Stimulated activated CD4-positive, alpha-beta T cell treated with anti-CD3 and anti-CD28 coated beads, TNF-alpha, amount 100 ng/mL, for 1 hour (primary cell): ENCODE results near the gene ADAM8.
"Not testable (repeated sequence)": the region's sequence is repeated elsewhere in the genome, so short reads cannot be mapped to it uniquely, and the experiment has no call there.

Source experiments
- DNase-seq, 3 donors: peaks; one replicate each; pipeline ENCODE4 v3.0.0-alpha.2; 2020; ENCODE audit warnings: low read depth in 3 of 3, low spot score in 1 of 3

ADAM8 gene

GRCh38 chr10:133276435-133277201, at the start of gene ADAM8:
Gene ADAM8, minus strand, starts transcription at chr10:133276868. Its CDS starts 51 bp downstream, at chr10:133276817.
- peak in 1 of 3 donors; percentile 56 for DNase-seq

DNA sequence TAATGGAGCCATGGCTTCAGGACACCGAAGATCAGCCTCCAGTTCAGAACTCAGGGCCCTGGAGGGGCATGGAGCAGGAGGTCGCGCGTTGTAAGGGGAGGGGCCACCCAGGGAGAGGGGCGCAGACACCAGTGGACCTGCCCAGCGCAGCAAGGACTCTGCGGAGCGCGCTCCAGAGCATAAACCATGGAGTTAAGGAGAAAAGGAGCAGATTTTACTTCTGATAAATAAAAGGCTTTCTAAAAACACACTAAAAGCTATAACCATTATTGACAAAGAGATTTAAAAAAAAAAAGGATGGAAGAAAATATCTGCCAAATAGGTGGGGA, 49.5 kb upstream of the ADAM8 start:
- DNase-seq = no peak

GRCh38 chr10:133325440-133326222, 49.0 kb upstream of the ADAM8 start:
- DNase-seq = no peak

- DNase-seq = no peak
Observed at GRCh38 chr10:133324857-133325260, 48.2 kb upstream of the ADAM8 start.

DNA sequence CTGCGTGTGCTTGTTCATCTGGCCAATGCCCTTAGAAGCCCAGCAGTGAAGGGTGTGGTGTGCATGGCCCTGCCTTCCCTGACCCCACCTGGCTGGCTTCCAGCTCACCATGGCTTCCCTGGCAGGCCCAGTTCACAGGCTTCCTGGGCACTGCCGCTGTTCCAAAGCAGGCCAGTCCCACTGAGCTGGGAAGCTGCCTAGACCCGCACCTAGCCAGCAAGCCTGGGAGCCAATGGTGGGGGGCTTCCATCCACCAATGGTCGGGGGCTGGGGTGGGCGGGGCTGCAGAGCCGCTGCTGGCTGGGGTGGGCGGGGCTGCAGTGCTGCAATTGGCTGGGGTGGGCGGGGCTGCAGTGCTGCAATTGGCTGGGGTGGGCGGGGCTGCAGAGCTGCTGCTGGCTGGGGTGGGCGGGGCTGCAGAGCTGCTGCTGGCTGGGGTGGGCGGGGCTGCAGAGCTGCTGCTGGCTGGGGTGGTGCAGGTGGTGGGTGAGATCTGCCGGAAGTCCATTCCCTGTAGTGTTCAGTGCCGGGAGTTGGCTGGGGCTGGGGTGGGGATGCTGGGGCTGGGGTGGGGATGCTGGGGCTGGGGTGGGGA, 47.6 kb upstream of the ADAM8 start:
- DNase-seq = peak in 1 of 3 donors; percentile 35

DNA sequence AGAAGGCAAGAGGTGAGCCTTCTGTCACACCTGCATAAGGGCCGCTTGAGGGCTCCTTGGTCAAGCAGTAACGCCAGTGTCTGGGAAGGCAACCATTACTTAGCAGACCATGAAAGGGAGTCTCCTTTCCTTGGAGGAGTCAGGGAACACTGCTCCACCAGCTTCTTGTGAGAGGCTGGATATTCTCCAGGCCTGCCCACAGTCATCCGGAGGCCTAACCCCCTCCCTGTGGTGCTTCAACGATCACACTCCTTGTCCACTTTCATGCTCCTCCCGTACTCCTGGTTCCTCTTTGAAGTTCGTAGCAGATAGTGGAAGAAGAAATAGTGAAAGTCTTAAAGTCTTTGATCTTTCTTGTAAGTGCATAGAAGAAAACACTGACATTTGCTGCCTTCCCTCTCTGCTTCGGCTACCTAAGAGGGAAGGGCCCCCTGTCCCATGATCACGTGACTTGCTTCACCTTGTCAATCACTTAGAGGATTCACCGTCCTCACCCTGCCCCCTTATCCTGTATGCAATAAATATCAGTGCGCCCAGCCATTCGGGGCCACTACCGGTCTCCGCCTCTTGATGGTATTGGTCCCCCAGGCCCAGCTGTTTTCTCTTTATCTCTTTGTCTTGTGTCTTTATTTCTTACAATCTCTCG, 45.5 kb upstream of the ADAM8 start:
- DNase-seq = not testable (repeated sequence)

GRCh38 chr10:133320852-133321422, 44.3 kb upstream of the ADAM8 start:
- not testable (repeated sequence) for DNase-seq

GRCh38 chr10:133318494-133319127, 41.9 kb upstream of the ADAM8 start:
- DNase-seq = peak; percentile 35 to 59 (median 47)

- no peak for DNase-seq
Observed at GRCh38 chr10:133316732-133317131, 40.1 kb upstream of the ADAM8 start.

DNA sequence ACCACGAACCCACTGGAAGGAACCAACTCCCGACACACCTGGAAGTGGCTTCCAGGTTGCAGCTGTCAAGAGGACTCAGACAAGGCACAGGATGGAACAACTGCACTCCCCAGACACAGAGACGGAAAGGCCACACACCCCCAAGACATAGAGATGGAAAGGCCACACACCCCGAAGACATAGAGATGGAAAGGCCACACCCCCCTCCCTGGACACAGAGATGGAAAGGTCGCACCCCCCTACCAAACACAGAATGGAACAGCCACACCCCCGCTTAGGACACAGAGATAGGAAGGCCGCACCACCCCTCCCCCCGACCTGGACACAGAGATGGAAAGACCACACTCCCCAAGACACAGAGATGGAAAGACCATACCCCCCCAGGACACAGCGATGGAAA, 39.6 kb upstream of the ADAM8 start:
- DNase-seq = no peak

- no peak for DNase-seq
Observed at GRCh38 chr10:133315847-133316246, 39.2 kb upstream of the ADAM8 start.

DNA sequence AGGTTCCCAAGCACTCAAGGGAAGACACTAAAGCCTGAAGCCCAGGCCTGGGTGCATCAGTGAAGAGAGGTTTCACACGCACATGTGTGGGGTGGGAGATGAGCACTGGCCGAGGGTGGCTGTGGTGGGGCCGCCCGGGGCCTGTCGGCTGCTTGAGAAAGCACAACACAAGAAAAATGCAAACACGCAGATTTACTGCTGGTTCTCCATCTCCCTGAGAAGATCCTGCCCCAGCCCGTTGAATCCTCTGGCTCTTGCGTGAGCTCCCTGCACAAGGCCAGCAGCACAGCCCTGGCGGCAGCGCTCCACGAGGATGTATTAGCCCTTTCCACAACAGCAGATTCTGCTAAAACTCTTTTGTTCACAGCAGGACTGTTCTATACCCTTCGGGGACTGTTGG, 38.2 kb upstream of the ADAM8 start:
- no peak for DNase-seq

- DNase-seq = no peak
Observed at GRCh38 chr10:133313192-133313591, 36.5 kb upstream of the ADAM8 start.

- DNase-seq = no peak
Observed at GRCh38 chr10:133312769-133313145, 36.1 kb upstream of the ADAM8 start.

DNA sequence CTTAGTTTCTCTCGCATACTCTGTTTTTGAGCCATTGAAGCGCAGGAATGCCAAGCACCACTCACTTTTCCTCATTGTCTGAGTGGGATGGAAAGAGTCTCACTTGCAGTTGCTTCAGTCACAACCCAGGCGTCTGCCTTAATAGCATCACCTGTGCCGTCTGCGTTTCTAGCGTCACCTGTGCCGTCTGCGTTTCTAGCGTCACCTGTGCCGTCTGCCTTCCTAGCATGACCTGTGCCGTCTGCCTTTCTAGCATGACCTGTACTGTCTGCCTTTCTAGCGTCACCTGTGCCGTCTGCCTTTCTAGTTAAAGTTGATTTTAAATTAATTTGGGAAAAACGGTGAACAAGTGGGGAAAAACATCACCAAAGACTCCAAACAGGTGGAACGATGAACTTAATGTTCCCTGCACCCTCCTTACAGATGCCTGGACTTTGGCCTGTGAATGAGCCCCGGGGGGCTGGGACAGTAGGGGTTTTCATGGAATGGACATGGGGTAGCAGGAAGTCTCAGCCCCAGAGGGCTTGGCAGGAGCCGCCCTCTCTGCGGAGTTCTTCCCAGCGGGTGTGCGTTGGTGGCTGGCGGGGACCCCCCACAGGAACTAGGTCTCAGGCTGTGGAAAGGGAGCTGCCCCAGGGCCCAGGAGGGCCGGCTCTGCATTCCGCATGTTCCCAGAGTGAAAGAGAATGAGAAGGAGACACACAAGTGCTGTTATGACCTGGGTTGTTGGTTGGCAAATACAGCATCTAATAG, 35.5 kb upstream of the ADAM8 start:
- no peak for DNase-seq

DNA sequence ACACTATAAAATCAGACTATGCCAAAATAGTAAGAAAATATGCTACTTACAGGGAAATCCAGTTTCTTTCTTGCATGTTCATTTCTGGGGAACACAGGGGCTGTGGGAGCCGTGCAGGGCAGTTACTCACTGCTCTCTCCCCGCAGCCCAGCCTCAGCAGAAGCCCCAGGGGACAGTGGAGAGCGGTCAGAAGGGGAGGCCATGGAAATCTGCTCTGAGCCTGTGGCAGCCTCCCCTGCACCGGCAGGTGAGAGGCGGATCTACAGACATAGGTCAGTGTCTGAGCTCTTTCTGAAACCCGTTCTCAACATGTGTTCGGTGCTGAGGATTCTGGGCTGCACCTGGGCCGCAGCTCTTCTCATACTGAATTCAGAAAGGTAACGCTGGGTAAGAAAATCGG, 34.9 kb upstream of the ADAM8 start:
- no peak for DNase-seq

DNA sequence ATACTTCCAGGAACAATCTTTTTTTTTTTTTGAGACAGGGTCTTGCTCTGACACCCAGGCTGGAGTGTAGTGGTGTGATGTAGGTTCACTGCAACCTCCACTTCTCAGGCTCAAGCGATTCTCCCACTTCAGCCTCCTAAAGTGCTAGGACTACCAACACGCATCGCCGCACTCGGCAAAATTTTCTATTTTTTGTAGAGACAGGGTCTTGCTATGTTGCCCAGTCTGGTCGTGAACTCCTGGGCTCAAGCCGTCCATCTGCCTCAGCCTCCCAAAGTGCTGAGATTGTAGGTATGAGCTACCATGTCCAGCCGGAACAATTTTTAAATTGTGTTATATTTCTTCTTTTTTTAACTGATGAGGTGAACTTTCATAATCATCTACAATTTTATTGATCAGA, 34.1 kb upstream of the ADAM8 start:
- no peak for DNase-seq

- no peak for DNase-seq
Observed at GRCh38 chr10:133310399-133310755, 33.7 kb upstream of the ADAM8 start.

GRCh38 chr10:133309720-133310398, 33.2 kb upstream of the ADAM8 start:
- DNase-seq = no peak
